HG02840 (cell line): ENCODE data around the gene FBXL12.
"Not testable (repeated sequence)": the region's sequence is repeated elsewhere in the genome, so short reads cannot be mapped to it uniquely, and the experiment has no call there.

Source experiments
- ATAC-seq: cut with Tn5 transposase; IDR thresholded peaks from one replicate; pipeline ENCODE4 v1.9.1; 2021; ENCODE audit warnings: mild to moderate bottlenecking, moderate library complexity, moderate number of reproducible peaks; ENCODE audit not compliant: unreplicated experiment, low FRiP score

FBXL12 gene

GRCh38 chr19:9796113-9796773 lies 22.6 kb downstream of the FBXL12 start:
- no peak for ATAC-seq

GRCh38 chr19:9793071-9793591 lies 25.7 kb downstream of the FBXL12 start:
- no peak for ATAC-seq

- no peak for ATAC-seq
Measured at GRCh38 chr19:9792206-9793070, 26.4 kb downstream of the FBXL12 start.

GRCh38 chr19:9791552-9792205 lies 27.2 kb downstream of the FBXL12 start:
- ATAC-seq, result no peak

GRCh38 chr19:9791073-9791367 lies 27.9 kb downstream of the FBXL12 start:
- ATAC-seq, result not testable (repeated sequence)

- ATAC-seq, result not testable (repeated sequence)
Measured at GRCh38 chr19:9789579-9789978, 29.3 kb downstream of the FBXL12 start.

GRCh38 chr19:9789066-9789465 lies 29.8 kb downstream of the FBXL12 start:
- ATAC-seq, result no peak

- not testable (repeated sequence) for ATAC-seq
Measured at GRCh38 chr19:9788604-9789003, 30.3 kb downstream of the FBXL12 start.

- no peak for ATAC-seq
Measured at GRCh38 chr19:9786819-9787218, 32.1 kb downstream of the FBXL12 start.

- no peak for ATAC-seq
Measured at GRCh38 chr19:9786342-9786741, 32.5 kb downstream of the FBXL12 start.

- ATAC-seq, result peak; percentile 54
Measured at GRCh38 chr19:9785367-9786331, 33.2 kb downstream of the FBXL12 start.

- ATAC-seq, result not testable (repeated sequence)
Measured at GRCh38 chr19:9784163-9784496, 34.7 kb downstream of the FBXL12 start.

GRCh38 chr19:9782338-9782737 lies 36.5 kb downstream of the FBXL12 start:
- ATAC-seq, result no peak

- peak; percentile 93 for ATAC-seq
Measured at GRCh38 chr19:9768175-9769112, 50.4 kb downstream of the FBXL12 start, which contains the start of gene ZNF846. TSS of gene ZNF846 (minus strand) at chr19:9768738. CDS start at chr19:9764950, 3,788 bp downstream.
